NCI-H526 (cell line): Measurements from ENCODE around the gene PRPF40B.

Source experiments
- DNase-seq, 2 experiments: peaks; one replicate each; lab custom pipeline; 2025; lab: John Stamatoyannopoulos, UW

PRPF40B gene

GRCh38 chr12:49684310-49684854, 61.0 kb downstream of the PRPF40B start:
- no peak for DNase-seq

- no peak for DNase-seq
These were observed 64.6 kb downstream of the PRPF40B start for GRCh38 chr12:49687941-49688340.

GRCh38 chr12:49689237-49689636, 65.9 kb downstream of the PRPF40B start:
- DNase-seq = no peak

- DNase-seq = no peak
These were observed 66.4 kb downstream of the PRPF40B start for GRCh38 chr12:49689785-49690184.

- DNase-seq = no peak
These were observed 69.5 kb downstream of the PRPF40B start for GRCh38 chr12:49692851-49693250.

- no peak for DNase-seq
These were observed 70.6 kb downstream of the PRPF40B start for GRCh38 chr12:49693931-49694444.
